Activated naive CD8-positive, alpha-beta T cell (primary cell): ENCODE measurements around the gene IL1B.
"Not testable (repeated sequence)": the region's sequence is repeated elsewhere in the genome, so short reads cannot be mapped to it uniquely, and the experiment has no call there.

Experiments
- H3K27ac Mint-ChIP-seq: one replicate; pipeline ENCODE4 v1.8.0; 2021; ENCODE audit warnings: mixed read lengths
- H3K27me3 Mint-ChIP-seq: one replicate; pipeline ENCODE4 v1.8.0; 2021; ENCODE audit warnings: mixed read lengths
- H3K36me3 Mint-ChIP-seq: one replicate; pipeline ENCODE4 v1.8.0; 2021; ENCODE audit warnings: mixed read lengths
- H3K4me1 Mint-ChIP-seq: one replicate; pipeline ENCODE4 v1.8.0; 2021; ENCODE audit warnings: low read depth, mixed read lengths
- H3K4me3 Mint-ChIP-seq: one replicate; pipeline ENCODE4 v1.8.0; 2021; ENCODE audit warnings: mild to moderate bottlenecking, mixed read lengths
- H3K9me3 Mint-ChIP-seq: one replicate; pipeline ENCODE4 v1.8.0; 2021; ENCODE audit warnings: low read depth, mixed read lengths

IL1B gene

GRCh38 chr2:112867701-112868631 lies 31.4 kb upstream of the IL1B start:
- Mint-ChIP-seq H3K4me3 (no peak overlapping the region), H3K4me1 (no peaks in the 10 kb centered on the region), H3K27ac (no peak overlapping the region), H3K27me3 (peaks cover 18% of the 10 kb centered on the region), H3K9me3 (peaks cover 5% of the 10 kb centered on the region), H3K36me3 (no peaks in the 10 kb centered on the region)

- H3K36me3 Mint-ChIP-seq, result peaks cover 3% of the 10 kb centered on the region
- no peaks in the 10 kb centered on the region for H3K9me3 Mint-ChIP-seq
- H3K27ac Mint-ChIP-seq, result no peak overlapping the region
- H3K4me3 Mint-ChIP-seq, result no peak overlapping the region
- H3K4me1 Mint-ChIP-seq, result no peaks in the 10 kb centered on the region
- peaks cover 11% of the 10 kb centered on the region for H3K27me3 Mint-ChIP-seq
Measured at GRCh38 chr2:112866128-112866835, 29.7 kb upstream of the IL1B start.

GRCh38 chr2:112864072-112864471 lies 27.5 kb upstream of the IL1B start:
- H3K36me3 Mint-ChIP-seq, result peaks cover 5% of the 10 kb centered on the region
- H3K4me1 Mint-ChIP-seq, result no peaks in the 10 kb centered on the region
- H3K4me3 Mint-ChIP-seq, result no peak overlapping the region
- H3K9me3 Mint-ChIP-seq, result no peaks in the 10 kb centered on the region
- no peak overlapping the region for H3K27ac Mint-ChIP-seq
- H3K27me3 Mint-ChIP-seq, result peaks cover 2% of the 10 kb centered on the region

GRCh38 chr2:112859406-112860183 lies 23.0 kb upstream of the IL1B start:
- H3K27me3 Mint-ChIP-seq, H3K27ac Mint-ChIP-seq, H3K4me3 Mint-ChIP-seq, H3K4me1 Mint-ChIP-seq, H3K9me3 Mint-ChIP-seq, H3K36me3 Mint-ChIP-seq: not testable (repeated sequence)

GRCh38 chr2:112850588-112850987 lies 14.0 kb upstream of the IL1B start:
- Mint-ChIP-seq H3K27ac (no peak overlapping the region), H3K36me3 (no peaks in the 10 kb centered on the region), H3K9me3 (no peaks in the 10 kb centered on the region), H3K27me3 (peaks cover 2% of the 10 kb centered on the region), H3K4me3 (no peak overlapping the region), H3K4me1 (no peaks in the 10 kb centered on the region)

GRCh38 chr2:112849956-112850355 lies 13.4 kb upstream of the IL1B start:
- Mint-ChIP-seq H3K4me1 (no peaks in the 10 kb centered on the region), H3K9me3 (no peaks in the 10 kb centered on the region), H3K4me3 (no peak overlapping the region), H3K27me3 (peaks cover 2% of the 10 kb centered on the region), H3K27ac (no peak overlapping the region), H3K36me3 (no peaks in the 10 kb centered on the region)

- Mint-ChIP-seq H3K9me3 (no peaks in the 10 kb centered on the region), H3K27ac (no peak overlapping the region), H3K4me3 (no peak overlapping the region), H3K27me3 (peaks cover 2% of the 10 kb centered on the region), H3K4me1 (no peaks in the 10 kb centered on the region), H3K36me3 (no peaks in the 10 kb centered on the region)
Measured at GRCh38 chr2:112848833-112849232, 12.3 kb upstream of the IL1B start.

- H3K4me1 Mint-ChIP-seq, result no peaks in the 10 kb centered on the region
- no peaks in the 10 kb centered on the region for H3K9me3 Mint-ChIP-seq
- H3K4me3 Mint-ChIP-seq, result no peak overlapping the region
- no peak overlapping the region for H3K27ac Mint-ChIP-seq
- no peaks in the 10 kb centered on the region for H3K36me3 Mint-ChIP-seq
- peaks cover 2% of the 10 kb centered on the region for H3K27me3 Mint-ChIP-seq
Measured at GRCh38 chr2:112846031-112846430, 9.5 kb upstream of the IL1B start.

- no peaks in the 10 kb centered on the region for H3K9me3 Mint-ChIP-seq
- H3K27me3 Mint-ChIP-seq, result peaks cover 2% of the 10 kb centered on the region
- H3K27ac Mint-ChIP-seq, result no peak overlapping the region
- H3K36me3 Mint-ChIP-seq, result no peaks in the 10 kb centered on the region
- H3K4me3 Mint-ChIP-seq, result no peak overlapping the region
- H3K4me1 Mint-ChIP-seq, result no peaks in the 10 kb centered on the region
Measured at GRCh38 chr2:112843836-112844235, 7.3 kb upstream of the IL1B start.

GRCh38 chr2:112843288-112843687 lies 6.7 kb upstream of the IL1B start:
- H3K27ac Mint-ChIP-seq, result no peak overlapping the region
- no peaks in the 10 kb centered on the region for H3K9me3 Mint-ChIP-seq
- no peaks in the 10 kb centered on the region for H3K36me3 Mint-ChIP-seq
- H3K4me1 Mint-ChIP-seq, result no peaks in the 10 kb centered on the region
- H3K4me3 Mint-ChIP-seq, result no peak overlapping the region
- H3K27me3 Mint-ChIP-seq, result peaks cover 2% of the 10 kb centered on the region

GRCh38 chr2:112841295-112842044 lies 4.9 kb upstream of the IL1B start:
- Mint-ChIP-seq H3K36me3 (no peaks in the 10 kb centered on the region), H3K4me3 (no peak overlapping the region), H3K4me1 (no peaks in the 10 kb centered on the region), H3K27me3 (no peaks in the 10 kb centered on the region), H3K9me3 (no peaks in the 10 kb centered on the region), H3K27ac (no peak overlapping the region)

GRCh38 chr2:112840068-112840445 lies 3.5 kb upstream of the IL1B start:
- Mint-ChIP-seq H3K4me3 (no peak overlapping the region), H3K27ac (no peak overlapping the region), H3K27me3 (no peaks in the 10 kb centered on the region), H3K9me3 (no peaks in the 10 kb centered on the region), H3K4me1 (no peaks in the 10 kb centered on the region), H3K36me3 (no peaks in the 10 kb centered on the region)

- H3K4me3 Mint-ChIP-seq, result no peak overlapping the region
- H3K27ac Mint-ChIP-seq, result no peak overlapping the region
- no peaks in the 10 kb centered on the region for H3K4me1 Mint-ChIP-seq
- H3K36me3 Mint-ChIP-seq, result no peaks in the 10 kb centered on the region
- no peaks in the 10 kb centered on the region for H3K27me3 Mint-ChIP-seq
- H3K9me3 Mint-ChIP-seq, result no peaks in the 10 kb centered on the region
Measured at GRCh38 chr2:112839407-112840067, 3.0 kb upstream of the IL1B start.

- Mint-ChIP-seq H3K9me3 (no peaks in the 10 kb centered on the region), H3K27ac (no peak overlapping the region), H3K27me3 (peaks cover 3% of the 10 kb centered on the region), H3K4me3 (no peak overlapping the region), H3K36me3 (no peaks in the 10 kb centered on the region), H3K4me1 (no peaks in the 10 kb centered on the region)
Measured at GRCh38 chr2:112836163-112836560, 417 bp downstream of the IL1B start.
